ENCODE data around the gene DEXI. TPM values are rescaled to one million over a fixed set of nuclear protein-coding genes. Genes with fewer than 3 reads are reported as not detected.

Gene DEXI
- total RNA-seq, 1 donor from 2014 or later = 47.1 TPM

- no peak for DNase-seq (ENCODE audit: low read depth)
Observed at GRCh38 chr16:10892782-10893318, 49.4 kb downstream of the DEXI start.

GRCh38 chr16:10889855-10890254 lies 52.4 kb downstream of the DEXI start:
- DNase-seq (ENCODE audit: low read depth) = no peak

GRCh38 chr16:10888320-10888937 lies 53.8 kb downstream of the DEXI start:
- DNase-seq (ENCODE audit: low read depth) = no peak

- DNase-seq (ENCODE audit: low read depth) = no peak
Observed at GRCh38 chr16:10885246-10885645, 57.0 kb downstream of the DEXI start.

- peak; percentile 74 for DNase-seq (ENCODE audit: low read depth)
Observed at GRCh38 chr16:10883004-10883403, 59.3 kb downstream of the DEXI start.

- no peak for DNase-seq (ENCODE audit: low read depth)
Observed at GRCh38 chr16:10881479-10882030, 60.7 kb downstream of the DEXI start.

GRCh38 chr16:10880594-10881452 lies 61.4 kb downstream of the DEXI start:
- DNase-seq (ENCODE audit: low read depth) = no peak

- no peak for DNase-seq (ENCODE audit: low read depth)
Observed at GRCh38 chr16:10879681-10880589, 62.3 kb downstream of the DEXI start.

Other genes with a start within 250 kb of the DEXI start
- 0.25 TPM in 1 of 2 replicates, not detected in the other for gene TEKT5, start 247.5 kb downstream of the DEXI start, total RNA-seq
- gene NUBP1, start 198.6 kb downstream of the DEXI start, total RNA-seq = 21.9 and 22.5 TPM in 2 replicates
- 0.05 TPM in 1 of 2 replicates, not detected in the other for gene TVP23A, start 123.7 kb downstream of the DEXI start, total RNA-seq
- gene CIITA, start 65.3 kb downstream of the DEXI start, total RNA-seq = under 0.01 and 0.65 TPM in 2 replicates
- 13.2 and 48.3 TPM in 2 replicates for gene CLEC16A, start 2.1 kb upstream of the DEXI start, total RNA-seq